HG02623 (cell line): ENCODE data around the gene NOL4L.

ENCODE experiments used
- ATAC-seq: cut with Tn5 transposase; IDR thresholded peaks from one replicate; pipeline ENCODE4 v1.9.1; 2021; ENCODE audit warnings: moderate library complexity; ENCODE audit not compliant: unreplicated experiment

NOL4L gene

GRCh38 chr20:32490942-32491763 is 94.0 kb downstream of the NOL4L start:
- no peak for ATAC-seq

GRCh38 chr20:32488066-32488838 is 96.9 kb downstream of the NOL4L start:
- no peak for ATAC-seq

GRCh38 chr20:32487381-32487780 is 97.8 kb downstream of the NOL4L start:
- no peak for ATAC-seq

GRCh38 chr20:32485770-32486478 is 99.2 kb downstream of the NOL4L start:
- ATAC-seq: no peak

- ATAC-seq: no peak
These were observed 100.0 kb downstream of the NOL4L start for GRCh38 chr20:32484958-32485769.

GRCh38 chr20:32484225-32484957 is 100.7 kb downstream of the NOL4L start:
- no peak for ATAC-seq

- ATAC-seq: no peak
These were observed 101.5 kb downstream of the NOL4L start for GRCh38 chr20:32483351-32484224.

- no peak for ATAC-seq
These were observed 102.5 kb downstream of the NOL4L start for GRCh38 chr20:32482442-32483261.

- no peak for ATAC-seq
These were observed 103.0 kb downstream of the NOL4L start for GRCh38 chr20:32482143-32482441.

GRCh38 chr20:32481311-32482142 is 103.6 kb downstream of the NOL4L start:
- no peak for ATAC-seq

GRCh38 chr20:32480371-32481241 is 104.5 kb downstream of the NOL4L start:
- no peak for ATAC-seq

- no peak for ATAC-seq
These were observed 105.4 kb downstream of the NOL4L start for GRCh38 chr20:32479697-32480171.

GRCh38 chr20:32479012-32479411 is 106.1 kb downstream of the NOL4L start:
- ATAC-seq: no peak

- no peak for ATAC-seq
These were observed 106.6 kb downstream of the NOL4L start for GRCh38 chr20:32478576-32478975.

GRCh38 chr20:32477594-32478512 is 107.3 kb downstream of the NOL4L start:
- ATAC-seq: no peak
